IPS-18a (cell line): ENCODE data around the gene NTS.
A peak's percentile ranks its signal among the peaks of the same experiment; 100 is the strongest.

ENCODE experiments used
- H3K27ac ChIP-seq: one replicate; pipeline ENCODE4 v1.5.1; 2013; ENCODE audit warnings: low read length
- H3K27me3 ChIP-seq: one replicate; pipeline ENCODE4 v1.6.1; 2013; ENCODE audit warnings: mild to moderate bottlenecking, low read length; ENCODE audit not compliant: control insufficient read depth, insufficient read depth
- H3K36me3 ChIP-seq: one replicate; pipeline ENCODE4 v1.6.1; 2013; ENCODE audit warnings: low read depth, low read length; ENCODE audit not compliant: control insufficient read depth
- H3K4me1 ChIP-seq: one replicate; pipeline ENCODE4 v1.6.1; 2013; ENCODE audit warnings: low read depth, low read length; ENCODE audit not compliant: control insufficient read depth
- H3K4me3 ChIP-seq: one replicate; pipeline ENCODE4 v1.5.1; 2013; ENCODE audit warnings: low read length
- H3K9ac ChIP-seq: one replicate; pipeline ENCODE4 v1.6.1; 2013; ENCODE audit warnings: mild to moderate bottlenecking, low read length, moderate library complexity
- H3K9me3 ChIP-seq: one replicate; pipeline ENCODE4 v1.6.1; 2013; ENCODE audit warnings: low read depth, low read length; ENCODE audit not compliant: control insufficient read depth

Gene NTS

GRCh38 chr12:85874031-85874461, at the start of gene NTS:
Gene NTS (plus strand): TSS chr12:85874295. CDS start chr12:85874404, 109 bp downstream.
- H3K9me3 ChIP-seq, result no peaks in the 10 kb centered on the region
- H3K9ac ChIP-seq, result no peak within 1 kb of the TSS
- H3K27me3 ChIP-seq, result no peaks in the 10 kb centered on the region
- H3K27ac ChIP-seq, result no peak within 1 kb of the TSS
- peak within 1 kb of the TSS; percentile 19 for H3K4me3 ChIP-seq
- H3K36me3 ChIP-seq, result no peaks in the 10 kb centered on the region
- H3K4me1 ChIP-seq, result peaks cover 21% of the 10 kb centered on the region

- Histone ChIP-seq H3K9ac (no peak overlapping the region), H3K4me3 (no peak overlapping the region), H3K9me3 (no peaks in the 10 kb centered on the region), H3K27ac (no peak overlapping the region), H3K36me3 (no peaks in the 10 kb centered on the region), H3K4me1 (peaks cover 5% of the 10 kb centered on the region), H3K27me3 (no peaks in the 10 kb centered on the region)
Measured at GRCh38 chr12:85825746-85826145, 48.3 kb upstream of the NTS start.

- Histone ChIP-seq H3K36me3 (no peaks in the 10 kb centered on the region), H3K9me3 (no peaks in the 10 kb centered on the region), H3K4me1 (no peaks in the 10 kb centered on the region), H3K27ac (no peak overlapping the region), H3K4me3 (no peak overlapping the region), H3K9ac (no peak overlapping the region), H3K27me3 (no peaks in the 10 kb centered on the region)
Measured at GRCh38 chr12:85828576-85828975, 45.5 kb upstream of the NTS start.

GRCh38 chr12:85829391-85829790, 44.7 kb upstream of the NTS start:
- Histone ChIP-seq H3K27me3 (no peaks in the 10 kb centered on the region), H3K9ac (no peak overlapping the region), H3K36me3 (no peaks in the 10 kb centered on the region), H3K27ac (no peak overlapping the region), H3K9me3 (no peaks in the 10 kb centered on the region), H3K4me1 (peaks cover 5% of the 10 kb centered on the region), H3K4me3 (no peak overlapping the region)

- H3K9me3 ChIP-seq, result no peaks in the 10 kb centered on the region
- H3K4me3 ChIP-seq, result no peak overlapping the region
- no peak overlapping the region for H3K27ac ChIP-seq
- H3K27me3 ChIP-seq, result no peaks in the 10 kb centered on the region
- H3K36me3 ChIP-seq, result no peaks in the 10 kb centered on the region
- peaks cover 15% of the 10 kb centered on the region for H3K4me1 ChIP-seq
- no peak overlapping the region for H3K9ac ChIP-seq
Measured at GRCh38 chr12:85831327-85831990, 42.6 kb upstream of the NTS start.

GRCh38 chr12:85833579-85833978, 40.5 kb upstream of the NTS start:
- H3K27ac ChIP-seq, result no peak overlapping the region
- no peaks in the 10 kb centered on the region for H3K36me3 ChIP-seq

GRCh38 chr12:85834378-85834777, 39.7 kb upstream of the NTS start:
- H3K27me3 ChIP-seq, result no peaks in the 10 kb centered on the region
- no peak overlapping the region for H3K27ac ChIP-seq
- no peaks in the 10 kb centered on the region for H3K9me3 ChIP-seq
- no peaks in the 10 kb centered on the region for H3K36me3 ChIP-seq
- peaks cover 20% of the 10 kb centered on the region for H3K4me1 ChIP-seq
- H3K4me3 ChIP-seq, result no peak overlapping the region
- no peak overlapping the region for H3K9ac ChIP-seq

More at GRCh38 chr12:85833579-85833978, 40.5 kb upstream of the NTS start:
- no peaks in the 10 kb centered on the region for H3K27me3 ChIP-seq
- no peaks in the 10 kb centered on the region for H3K9me3 ChIP-seq
- H3K4me3 ChIP-seq, result no peak overlapping the region
- no peak overlapping the region for H3K9ac ChIP-seq
- H3K4me1 ChIP-seq, result peaks cover 20% of the 10 kb centered on the region

GRCh38 chr12:85835426-85836196, 38.5 kb upstream of the NTS start:
- Histone ChIP-seq H3K27me3 (no peaks in the 10 kb centered on the region), H3K36me3 (no peaks in the 10 kb centered on the region), H3K9ac (no peak overlapping the region), H3K4me3 (peak overlapping the region; percentile 7), H3K9me3 (no peaks in the 10 kb centered on the region), H3K27ac (no peak overlapping the region), H3K4me1 (peaks cover 20% of the 10 kb centered on the region)

- Histone ChIP-seq H3K9ac (no peak within 1 kb of the TSS), H3K4me3 (peak within 1 kb of the TSS; percentile 7), H3K9me3 (no peaks in the 10 kb centered on the region), H3K36me3 (no peaks in the 10 kb centered on the region), H3K27ac (no peak within 1 kb of the TSS), H3K4me1 (peaks cover 20% of the 10 kb centered on the region), H3K27me3 (no peaks in the 10 kb centered on the region)
Measured at GRCh38 chr12:85836197-85837090, 37.7 kb upstream of the NTS start, which contains the start of gene RASSF9. Gene RASSF9 (minus strand): TSS chr12:85836409. CDS start chr12:85836201, 208 bp downstream.

GRCh38 chr12:85843606-85844310, 30.3 kb upstream of the NTS start:
- Histone ChIP-seq H3K27me3 (no peaks in the 10 kb centered on the region), H3K9me3 (no peaks in the 10 kb centered on the region), H3K27ac (no peak overlapping the region), H3K4me3 (no peak overlapping the region), H3K36me3 (no peaks in the 10 kb centered on the region), H3K9ac (no peak overlapping the region), H3K4me1 (peaks cover 14% of the 10 kb centered on the region)

GRCh38 chr12:85849344-85849743, 24.8 kb upstream of the NTS start:
- Histone ChIP-seq H3K27me3 (no peaks in the 10 kb centered on the region), H3K4me3 (no peak overlapping the region), H3K4me1 (peaks cover 22% of the 10 kb centered on the region), H3K27ac (no peak overlapping the region), H3K9me3 (no peaks in the 10 kb centered on the region), H3K9ac (no peak overlapping the region), H3K36me3 (no peaks in the 10 kb centered on the region)
